Astrocyte of the spinal cord (primary cell): ENCODE measurements around the gene MYO5C.

ENCODE experiments used
- DNase-seq: peaks from one replicate; pipeline ENCODE4 v3.0.0; 2011; ENCODE audit warnings: low read depth, low spot score
- H3K4me3 ChIP-seq: 2 replicates; pipeline ENCODE4 v1.5.1; 2011; ENCODE audit warnings: low read depth, mild to moderate bottlenecking, low read length, moderate library complexity
- in situ Hi-C: cut with HindIII; loops from 2 replicates; pipeline ENCODE4 v1.10.0; 2017; ENCODE audit warnings: low sequenced_read_pairs
- TF ChIP-seq, protein P1 (sequence below): IDR thresholded peaks from 2 replicates; pipeline ENCODE4 v1.5.1; 2012; ENCODE audit warnings: low read depth, mild to moderate bottlenecking, low read length, inconsistent platforms

The MYO5C gene

GRCh38 chr15:52254391-52254790 is 41.2 kb downstream of the MYO5C start:
- TF ChIP-seq, protein P1, sequence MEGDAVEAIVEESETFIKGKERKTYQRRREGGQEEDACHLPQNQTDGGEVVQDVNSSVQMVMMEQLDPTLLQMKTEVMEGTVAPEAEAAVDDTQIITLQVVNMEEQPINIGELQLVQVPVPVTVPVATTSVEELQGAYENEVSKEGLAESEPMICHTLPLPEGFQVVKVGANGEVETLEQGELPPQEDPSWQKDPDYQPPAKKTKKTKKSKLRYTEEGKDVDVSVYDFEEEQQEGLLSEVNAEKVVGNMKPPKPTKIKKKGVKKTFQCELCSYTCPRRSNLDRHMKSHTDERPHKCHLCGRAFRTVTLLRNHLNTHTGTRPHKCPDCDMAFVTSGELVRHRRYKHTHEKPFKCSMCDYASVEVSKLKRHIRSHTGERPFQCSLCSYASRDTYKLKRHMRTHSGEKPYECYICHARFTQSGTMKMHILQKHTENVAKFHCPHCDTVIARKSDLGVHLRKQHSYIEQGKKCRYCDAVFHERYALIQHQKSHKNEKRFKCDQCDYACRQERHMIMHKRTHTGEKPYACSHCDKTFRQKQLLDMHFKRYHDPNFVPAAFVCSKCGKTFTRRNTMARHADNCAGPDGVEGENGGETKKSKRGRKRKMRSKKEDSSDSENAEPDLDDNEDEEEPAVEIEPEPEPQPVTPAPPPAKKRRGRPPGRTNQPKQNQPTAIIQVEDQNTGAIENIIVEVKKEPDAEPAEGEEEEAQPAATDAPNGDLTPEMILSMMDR: no peak
- H3K4me3 ChIP-seq: no peak overlapping the region
- no peak for DNase-seq
- in situ Hi-C loops: no loop called here

- peak; percentile 94 for DNase-seq
- TF ChIP-seq, protein P1: no peak
- no peak overlapping the region for H3K4me3 ChIP-seq
- in situ Hi-C loops: no loop called here
Observed at GRCh38 chr15:52252781-52253180, 42.8 kb downstream of the MYO5C start.

DNA sequence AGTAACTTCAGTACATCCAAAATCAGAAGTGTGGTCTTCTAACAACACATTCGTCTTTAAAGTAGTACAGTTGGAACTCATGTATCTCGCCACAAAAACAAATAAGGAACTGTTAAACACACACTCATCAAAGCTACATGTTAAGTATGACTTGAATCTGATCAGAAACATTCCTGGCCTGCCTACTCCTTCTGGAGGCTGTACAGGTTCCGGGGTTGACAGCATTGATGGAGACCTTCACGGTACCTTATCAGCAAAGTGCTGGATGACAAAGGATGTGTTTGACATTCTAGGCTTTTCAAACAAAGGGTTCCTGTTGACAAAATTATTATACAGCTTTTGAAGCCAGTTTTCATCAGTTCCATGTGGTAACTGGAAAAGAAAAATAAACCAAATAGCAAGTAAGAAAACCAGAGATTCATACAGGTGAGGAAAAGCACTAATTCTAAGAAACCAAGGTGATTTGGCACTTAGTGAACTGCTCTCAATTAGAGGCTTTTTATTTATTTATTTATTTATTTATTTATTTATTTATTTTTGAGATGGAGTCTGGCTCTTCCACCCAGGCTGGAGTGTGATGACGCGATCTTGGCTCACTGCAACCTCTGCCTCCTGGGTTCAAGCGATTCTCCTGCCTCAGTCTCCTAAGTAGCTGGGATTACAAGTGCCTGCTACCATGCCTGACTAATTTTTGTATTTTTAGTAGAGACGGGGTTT is 44.3 kb downstream of the MYO5C start:
- DNase-seq: no peak
- in situ Hi-C loops: no loop called here
- H3K4me3 ChIP-seq: no peak overlapping the region
- TF ChIP-seq, protein P1: no peak

DNA sequence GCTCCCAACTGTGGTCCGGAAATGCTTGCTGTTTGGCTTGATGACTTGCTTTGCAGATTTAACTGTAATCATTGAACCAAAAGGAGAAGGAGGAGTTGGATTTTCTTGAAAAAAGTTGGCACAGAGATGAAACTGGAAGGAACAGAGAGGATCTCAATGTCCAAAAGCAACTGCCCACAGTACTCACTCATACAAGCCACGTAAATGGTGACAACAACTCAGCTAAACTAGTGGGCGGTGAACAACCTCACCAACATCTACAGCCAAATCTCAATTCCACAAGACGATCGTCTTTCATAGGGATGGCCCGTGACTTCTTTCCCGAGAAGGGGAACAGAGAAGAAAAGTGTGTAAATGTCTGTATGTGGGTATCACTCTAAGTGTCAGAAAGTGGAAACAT is 48.1 kb downstream of the MYO5C start:
- TF ChIP-seq, protein P1: no peak
- H3K4me3 ChIP-seq: no peak overlapping the region
- in situ Hi-C loops: no loop called here
- no peak for DNase-seq

DNA sequence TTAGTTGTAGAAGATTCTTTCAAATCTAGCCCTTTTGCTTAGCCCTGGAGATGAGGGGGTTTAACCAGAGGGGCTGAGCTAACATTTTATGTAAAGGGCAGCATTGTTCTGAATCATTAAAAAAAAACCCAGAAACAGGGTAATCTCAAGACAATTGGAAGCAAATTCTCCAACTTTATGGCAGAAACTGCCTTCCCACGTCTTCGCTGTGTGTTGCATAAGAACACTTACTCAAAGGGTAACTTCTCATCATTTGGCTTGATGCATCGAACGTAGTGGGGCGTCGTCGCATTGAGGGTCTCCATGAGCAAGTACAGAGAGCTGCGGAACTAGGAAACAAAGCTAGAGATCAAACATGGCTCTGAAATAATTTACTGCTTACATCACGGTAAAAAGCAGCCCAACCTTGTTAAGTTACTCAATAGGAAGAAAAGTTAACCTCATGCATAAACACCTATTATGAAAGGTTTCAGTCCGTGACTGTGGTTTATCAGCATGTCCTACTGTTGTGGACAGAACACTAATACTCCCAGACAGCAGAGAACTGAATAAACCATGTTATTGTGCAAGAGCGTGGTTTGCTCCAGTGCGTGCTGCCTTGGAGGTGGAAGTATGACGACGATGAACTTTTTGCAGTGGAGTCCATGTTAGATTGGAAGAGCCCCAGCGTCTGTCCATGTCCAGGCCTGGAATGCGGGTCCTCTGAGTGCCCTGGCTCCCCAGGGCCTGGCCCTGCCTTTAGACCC is 48.7 kb downstream of the MYO5C start:
- TF ChIP-seq, protein P1: no peak
- no peak overlapping the region for H3K4me3 ChIP-seq
- DNase-seq: peak; percentile 69
- in situ Hi-C loops: no loop called here

GRCh38 chr15:52243697-52244555 is 51.7 kb downstream of the MYO5C start:
- no peak overlapping the region for H3K4me3 ChIP-seq
- in situ Hi-C loops: no loop called here
- DNase-seq: no peak
- TF ChIP-seq, protein P1: no peak
